SKM-1 treated with dmso at 0.1 percent for 144 hours (cell line): ENCODE results near the gene SLC12A8.
A peak's percentile ranks its signal among the peaks of the same experiment; 100 is the strongest.

Experiments used
- DNase-seq: peaks from one replicate; lab custom pipeline; 2025; ENCODE audit not compliant: unreplicated experiment; lab: John Stamatoyannopoulos, UW

SLC12A8 gene

DNA sequence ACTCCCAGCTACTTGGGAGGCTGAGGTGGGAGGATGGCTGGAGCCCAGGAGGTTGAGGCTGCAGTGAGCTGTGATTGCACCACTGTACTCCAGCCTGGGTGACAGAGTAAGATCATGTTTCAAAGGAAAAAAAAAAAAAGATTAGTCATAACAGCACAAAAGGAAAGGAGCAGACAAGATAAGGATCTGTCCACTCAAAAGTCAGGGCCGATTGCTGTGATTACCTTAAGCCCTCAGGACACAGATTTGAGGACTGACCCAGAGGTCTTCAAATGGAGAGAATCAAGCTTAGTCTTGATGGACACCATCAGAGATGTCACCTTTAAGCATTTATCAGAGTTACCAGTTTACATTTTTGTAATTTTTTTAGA is 132.9 kb downstream of the SLC12A8 start:
- DNase-seq: no peak

DNA sequence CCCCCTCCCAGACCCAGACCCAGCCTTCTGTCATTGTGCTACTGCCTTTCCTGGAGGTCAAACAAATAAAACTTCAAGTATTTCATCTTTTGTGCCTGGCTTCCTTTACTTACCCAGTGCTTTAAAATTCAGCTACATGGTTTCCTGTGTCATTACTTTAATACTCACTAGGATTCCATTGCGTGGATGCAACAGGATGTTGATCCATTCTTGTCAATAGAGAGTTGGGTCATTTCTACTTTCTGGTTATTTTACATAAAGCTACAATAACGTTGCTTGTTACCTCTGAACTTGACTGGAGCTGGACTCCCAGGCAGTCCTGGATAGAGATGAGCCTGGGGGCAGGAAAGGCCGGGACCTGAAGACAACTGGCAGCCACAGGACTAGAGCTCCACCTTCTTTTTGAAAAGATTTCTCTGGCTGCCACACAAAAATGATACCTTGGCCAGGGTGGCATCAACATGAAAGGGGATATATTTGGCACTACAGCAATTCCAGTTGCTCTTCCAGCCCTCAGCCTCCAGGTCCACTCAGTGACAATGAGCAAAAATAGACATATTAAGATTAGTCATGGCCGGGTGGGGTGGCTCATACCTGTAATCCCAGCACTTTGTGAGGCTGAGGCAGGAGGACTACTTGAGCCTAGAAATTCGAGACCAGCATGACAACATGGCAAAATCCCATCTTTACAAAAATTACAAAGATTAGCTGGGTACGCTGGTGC is 133.4 kb downstream of the SLC12A8 start:
- DNase-seq: peak; percentile 7

DNA sequence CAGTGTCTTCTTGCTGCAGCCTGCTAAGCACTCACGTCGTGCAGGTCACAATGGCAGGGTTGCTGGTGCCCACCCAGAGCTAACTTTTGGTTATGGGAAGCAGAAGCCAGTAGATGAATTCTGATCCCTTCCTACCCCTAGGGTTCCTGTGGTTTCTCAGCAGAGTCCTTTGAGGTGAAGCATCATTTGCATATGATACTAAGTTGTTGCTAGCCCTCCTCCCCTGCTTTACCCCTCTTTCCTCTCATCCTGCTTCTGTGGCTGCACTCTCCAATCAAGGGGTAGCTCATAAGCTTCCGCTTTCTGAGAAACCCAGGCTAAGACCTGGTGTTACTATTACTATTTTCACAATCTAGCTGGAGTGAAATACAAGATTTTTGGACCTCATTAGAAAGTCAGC is 134.7 kb downstream of the SLC12A8 start:
- DNase-seq: no peak

DNA sequence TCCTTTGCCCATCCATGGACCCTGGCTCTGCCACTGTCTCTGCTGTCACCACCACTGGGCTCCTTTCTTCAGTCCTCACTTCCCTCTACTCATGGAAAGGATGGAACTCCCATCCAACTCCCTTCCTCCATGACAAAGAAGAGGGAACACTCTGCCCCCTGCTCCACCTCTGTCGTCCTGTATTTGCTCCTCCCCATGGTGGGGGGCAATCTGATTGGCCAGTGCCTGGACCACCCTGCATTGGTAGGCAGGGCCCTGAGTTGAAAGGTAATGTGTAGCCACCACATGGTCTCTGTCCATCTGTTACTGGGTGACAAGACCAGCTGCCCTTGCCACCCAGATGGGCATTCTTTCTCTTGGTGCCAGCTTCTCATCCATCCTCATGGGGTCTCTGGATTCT is 136.1 kb downstream of the SLC12A8 start:
- no peak for DNase-seq

DNA sequence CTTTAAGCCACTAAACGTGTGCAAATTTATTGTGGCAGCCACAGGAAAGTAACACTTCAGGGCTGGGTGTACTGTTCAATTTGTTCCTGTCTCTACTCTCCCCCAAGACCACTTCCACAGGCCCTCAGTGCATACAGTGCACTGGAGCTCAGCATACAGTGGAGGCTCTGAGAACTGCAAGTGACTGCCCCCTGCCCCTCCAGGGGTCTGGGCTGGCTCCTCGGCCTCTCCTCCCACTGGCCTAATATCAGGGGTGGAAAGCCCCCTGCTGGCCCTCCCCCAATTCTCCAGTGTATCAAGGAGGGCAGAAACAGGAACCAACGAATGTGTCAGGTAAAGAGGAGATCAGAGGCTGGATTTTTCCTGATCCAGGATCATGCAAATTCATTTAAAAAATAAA is 136.8 kb downstream of the SLC12A8 start:
- no peak for DNase-seq

DNA sequence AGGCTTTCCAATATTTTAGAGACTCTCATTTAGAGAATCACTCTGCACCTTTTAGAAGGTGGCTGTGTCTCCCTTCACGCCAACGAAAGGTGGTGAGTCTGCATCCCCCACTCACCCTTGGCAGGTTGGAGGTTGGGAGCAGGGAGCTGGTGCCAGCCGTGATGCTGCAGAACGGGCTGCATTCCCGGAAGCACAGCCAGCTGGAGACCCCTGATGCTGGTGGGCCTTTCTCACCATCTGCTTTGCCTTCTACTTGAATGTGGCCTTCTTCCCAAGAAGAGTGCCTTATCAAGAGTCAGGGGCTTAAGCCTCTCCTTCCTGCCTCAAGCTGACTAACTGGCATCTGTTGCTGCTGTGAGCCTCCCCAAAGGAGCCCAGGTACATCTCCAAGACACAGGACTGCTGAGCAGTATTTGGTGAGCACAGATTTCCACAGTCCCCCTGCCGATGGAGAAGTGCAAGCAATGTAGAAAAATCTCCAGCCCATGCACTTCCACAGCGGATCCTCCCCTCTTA is 139.1 kb downstream of the SLC12A8 start:
- DNase-seq: no peak

DNA sequence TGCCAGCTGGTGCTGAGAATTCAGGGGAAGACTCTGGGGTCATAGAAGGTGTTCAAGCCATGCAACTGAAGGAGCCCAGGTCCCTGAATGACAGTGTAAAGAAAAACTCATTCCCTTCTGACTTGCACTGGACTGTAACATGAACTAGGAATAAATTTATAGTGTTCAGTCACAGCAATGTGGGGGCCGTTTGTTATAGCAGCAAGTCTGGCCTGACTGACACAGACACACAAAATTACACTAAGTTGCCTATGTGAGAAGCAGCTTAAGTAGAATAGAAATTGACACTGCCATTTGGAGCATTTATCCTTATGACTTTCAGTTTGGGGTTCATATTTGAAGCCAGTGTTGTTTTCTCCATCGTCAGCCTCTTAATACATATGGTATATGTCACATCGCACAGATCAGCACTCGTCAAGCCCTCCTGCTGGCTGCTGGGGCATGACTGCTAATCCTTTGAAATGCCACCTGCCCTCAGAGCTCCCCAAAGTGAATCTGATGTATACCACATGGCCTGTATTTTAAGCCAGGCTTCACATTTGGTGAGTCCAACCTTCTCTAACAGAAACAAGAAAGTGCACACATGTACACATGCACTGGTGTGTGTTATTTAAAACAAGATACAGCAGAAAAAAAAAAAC is 139.7 kb downstream of the SLC12A8 start:
- DNase-seq: no peak

DNA sequence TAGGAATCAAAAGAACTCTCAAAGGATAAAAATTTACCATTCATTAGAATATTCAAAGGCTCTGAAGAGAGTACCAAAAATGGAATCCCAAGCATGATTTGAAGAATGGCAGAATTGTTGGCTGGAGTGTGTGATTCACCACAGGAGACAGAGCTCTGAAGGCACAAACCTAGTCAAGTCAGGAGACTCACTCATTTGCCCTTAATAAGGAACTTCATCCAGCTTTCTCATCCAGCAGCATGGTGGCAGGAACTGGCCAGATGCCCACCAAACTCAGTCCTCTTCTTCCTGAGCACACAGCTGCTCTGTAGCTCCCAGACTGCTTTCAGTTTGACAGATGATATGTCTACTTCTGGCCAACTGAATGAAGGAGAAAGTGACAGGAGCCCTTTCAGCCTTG is 140.2 kb downstream of the SLC12A8 start:
- no peak for DNase-seq

DNA sequence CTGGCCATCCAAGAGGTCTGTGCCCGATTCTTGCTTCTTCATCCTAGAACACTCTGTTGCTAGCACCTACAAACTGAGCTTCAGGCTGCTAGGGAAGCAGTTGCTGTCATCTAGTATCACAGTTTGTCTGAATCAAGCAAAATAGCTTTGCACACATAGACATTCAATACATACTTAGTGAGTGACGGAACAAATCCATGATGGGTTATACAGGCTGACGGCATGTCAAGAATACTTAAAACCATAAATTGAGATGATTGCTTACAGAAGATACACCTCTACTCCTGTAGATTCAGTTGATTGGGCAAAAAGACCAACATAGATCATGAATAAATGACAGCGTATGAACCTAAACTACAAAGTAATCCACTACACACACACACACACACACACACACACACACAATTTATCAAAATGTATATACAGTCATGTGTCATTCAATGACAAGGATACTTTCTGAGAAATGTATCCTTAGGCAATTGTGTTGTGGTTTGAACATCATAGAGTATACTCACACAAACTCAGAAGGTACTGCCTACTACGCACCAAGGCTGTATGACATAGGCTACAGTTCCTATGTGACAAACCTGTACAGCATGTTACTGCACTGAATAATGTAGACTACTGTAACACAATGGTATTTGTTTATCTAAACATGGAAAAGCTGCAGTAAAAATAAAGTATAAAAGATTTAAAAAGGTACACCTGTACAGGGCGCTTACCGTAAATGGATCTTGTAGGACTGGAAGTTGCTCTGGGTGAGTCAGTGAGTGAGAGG is 142.4 kb downstream of the SLC12A8 start:
- no peak for DNase-seq

DNA sequence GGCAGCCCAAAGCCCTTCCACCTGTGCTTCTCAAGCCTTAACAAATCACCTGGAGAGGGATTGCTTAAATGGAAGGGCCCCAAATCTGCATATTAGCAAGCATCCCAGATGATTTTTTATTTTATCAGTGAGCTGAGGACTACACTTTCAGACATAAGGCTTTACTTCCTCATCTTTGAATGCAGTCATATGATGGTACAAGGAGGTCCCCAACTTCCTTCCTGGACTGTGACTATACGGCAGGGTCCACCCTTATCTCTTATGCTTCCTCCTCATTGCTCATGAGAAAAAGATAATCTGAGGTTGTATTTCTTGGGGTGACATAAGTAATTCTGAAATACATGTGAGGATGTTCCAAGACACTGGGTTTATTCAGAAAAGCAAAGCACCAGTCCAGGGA is 143.1 kb downstream of the SLC12A8 start:
- DNase-seq: peak; percentile 38

DNA sequence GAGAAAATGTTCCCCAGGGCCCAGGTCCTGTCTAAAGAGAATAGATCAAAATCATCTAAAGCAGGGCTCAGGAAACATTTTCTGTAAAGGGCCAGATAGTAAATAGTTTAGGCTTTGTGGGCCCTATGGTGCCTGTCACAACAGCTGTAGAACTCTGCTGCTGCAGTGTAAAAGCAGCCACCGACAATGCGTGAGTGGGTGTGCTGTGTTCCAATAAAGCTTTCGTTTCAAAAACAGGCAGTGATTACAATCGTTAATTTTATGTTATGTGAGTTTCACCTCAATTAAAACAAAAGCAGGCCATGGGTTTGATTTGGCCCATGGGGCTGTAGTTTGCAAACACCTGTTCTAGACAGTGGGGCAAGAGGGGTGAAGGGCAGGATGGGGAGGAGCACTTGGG is 144.3 kb downstream of the SLC12A8 start:
- DNase-seq: no peak

DNA sequence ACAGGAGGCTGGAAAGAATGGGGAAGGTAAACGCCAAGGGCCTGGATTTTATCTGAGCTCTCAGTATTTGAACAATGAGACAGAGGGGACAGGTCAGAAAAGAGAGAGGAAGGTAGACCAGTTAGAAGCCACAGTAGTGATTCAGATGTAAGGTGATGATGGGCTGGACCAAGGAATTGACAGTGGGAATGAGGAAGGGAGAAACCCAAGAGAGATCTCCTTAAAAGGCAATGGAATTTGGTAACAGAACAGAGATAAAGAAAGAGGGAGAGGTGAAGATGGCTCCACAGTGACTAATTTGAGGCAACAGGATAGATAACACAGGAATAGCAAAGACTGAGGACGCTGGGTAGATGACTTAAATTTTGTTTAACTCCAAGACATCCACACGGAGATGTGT is 145.3 kb downstream of the SLC12A8 start:
- no peak for DNase-seq

DNA sequence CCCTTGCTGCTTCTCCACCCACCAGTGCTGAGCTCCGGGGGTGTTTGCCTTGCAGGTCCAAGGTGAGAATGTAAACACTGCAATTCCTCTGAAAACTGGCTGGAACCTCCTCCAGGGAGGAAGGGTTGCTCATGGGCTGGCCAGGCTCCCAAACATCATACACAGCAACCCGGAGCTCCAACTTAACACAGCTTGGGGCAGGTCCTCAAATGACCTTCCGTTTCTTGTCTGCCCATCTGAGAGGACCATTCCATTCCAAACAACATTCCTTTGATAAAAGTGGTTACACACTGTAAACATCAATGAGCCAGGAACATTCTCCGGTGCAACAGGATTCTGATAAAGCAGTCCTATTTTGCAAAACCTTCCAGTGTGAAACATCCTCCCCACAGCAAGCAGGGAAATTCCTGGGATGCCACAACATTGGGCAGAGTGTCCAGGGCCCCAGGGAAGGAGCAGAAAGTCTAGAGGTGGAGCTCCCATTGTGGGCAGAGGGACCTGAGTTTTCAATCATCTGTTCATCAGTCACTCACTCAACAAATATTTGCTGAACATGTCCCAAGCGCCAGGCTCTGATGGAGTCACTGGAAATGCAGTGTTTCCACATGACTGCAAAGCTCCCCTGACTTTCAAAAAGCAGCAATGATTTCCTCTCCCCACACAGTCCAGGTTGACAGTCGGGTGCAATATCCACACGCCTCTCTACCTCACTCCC is 149.5 kb downstream of the SLC12A8 start:
- DNase-seq: no peak

DNA sequence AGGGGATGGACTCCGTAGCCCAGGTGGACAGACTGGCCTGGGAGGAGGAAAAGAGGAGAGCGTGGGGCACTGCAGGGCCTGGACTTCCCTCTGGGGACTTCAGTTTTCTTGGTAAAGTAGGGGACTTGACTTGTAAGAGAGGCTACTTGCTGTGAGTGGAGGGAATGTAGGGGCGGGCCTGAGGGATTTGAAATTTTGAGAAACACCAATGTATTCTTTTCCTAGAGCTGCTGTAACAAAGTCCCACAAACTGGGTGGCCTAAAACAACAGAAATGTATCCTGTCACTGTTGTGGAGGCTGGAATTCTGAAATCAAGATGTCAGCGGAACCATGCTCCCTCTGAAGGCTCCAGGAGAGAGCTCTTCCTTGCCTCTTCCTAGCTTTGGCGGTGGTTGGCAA is 150.9 kb downstream of the SLC12A8 start:
- no peak for DNase-seq

DNA sequence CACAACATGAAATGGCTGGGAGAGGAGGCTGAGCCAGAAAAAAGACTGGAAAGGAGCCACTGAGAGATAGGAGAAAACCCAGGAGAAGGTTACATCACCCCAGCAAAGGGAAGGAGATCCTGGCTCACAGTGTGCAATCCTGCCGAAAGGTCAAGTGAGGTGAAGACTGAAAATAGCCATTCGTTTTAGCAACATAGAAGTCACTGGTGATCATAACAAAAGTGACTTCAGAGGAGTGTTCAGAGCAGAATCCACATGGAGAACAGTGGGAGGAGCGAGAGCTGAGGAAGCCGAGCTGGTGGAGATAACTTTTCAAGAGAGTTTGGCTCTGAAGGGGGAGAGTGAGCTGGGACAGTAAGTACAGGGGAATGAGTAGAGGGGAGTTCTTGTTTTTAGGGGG is 151.4 kb downstream of the SLC12A8 start:
- no peak for DNase-seq

DNA sequence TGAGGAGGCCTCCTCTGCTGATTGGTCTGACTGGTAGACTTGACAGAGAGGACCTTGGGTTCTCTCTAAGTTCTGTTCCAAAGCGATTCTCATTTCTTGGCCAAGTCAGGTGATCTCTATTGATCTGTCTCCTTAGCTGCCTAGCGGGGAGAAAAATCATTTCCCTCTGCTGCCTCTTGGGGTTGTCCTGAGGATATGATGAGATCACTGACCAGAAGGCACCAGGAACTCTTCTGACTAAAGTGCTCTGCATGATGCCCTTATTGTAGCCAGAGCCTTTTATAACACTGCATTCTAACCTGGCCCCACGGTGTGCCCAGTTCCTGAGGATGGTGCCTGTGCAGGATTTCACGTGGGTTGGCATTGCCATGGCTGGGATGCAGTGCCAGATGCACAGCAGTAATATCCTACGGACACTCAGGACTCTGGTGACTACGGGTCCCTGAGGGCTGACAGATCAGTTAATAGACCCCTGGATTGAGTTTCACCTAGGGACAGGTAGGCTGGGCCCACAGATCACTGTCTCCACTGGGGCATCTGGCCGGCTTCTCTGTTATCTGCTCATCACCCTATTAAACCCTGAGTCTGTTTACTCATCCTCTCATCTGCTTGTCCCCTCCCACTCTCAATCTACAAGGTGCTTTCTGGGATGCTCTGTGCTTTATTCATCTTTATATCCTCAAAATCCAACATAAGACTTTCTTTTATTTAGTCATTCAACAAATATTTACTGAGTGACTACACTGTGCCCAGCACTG is 152.9 kb downstream of the SLC12A8 start:
- DNase-seq: no peak

DNA sequence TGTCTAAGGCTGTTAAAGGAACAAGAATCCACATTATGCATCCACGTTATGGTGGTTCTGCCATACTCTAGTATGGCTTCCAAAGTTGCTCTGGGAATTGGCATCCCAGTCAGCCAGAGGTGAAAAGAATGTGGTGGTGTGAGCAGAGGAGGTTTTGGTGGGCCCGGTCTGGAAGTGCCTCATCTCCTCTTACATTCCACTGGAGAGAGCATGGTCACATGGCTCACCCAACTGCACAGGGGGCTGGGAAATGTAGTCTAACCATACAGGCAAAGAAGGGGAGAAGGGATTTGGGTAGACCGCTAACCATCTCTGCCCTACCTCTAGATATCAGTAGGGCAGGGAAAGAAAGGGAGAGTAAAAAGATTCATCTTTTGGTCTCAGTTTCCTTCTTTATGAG is 153.6 kb downstream of the SLC12A8 start:
- DNase-seq: no peak

DNA sequence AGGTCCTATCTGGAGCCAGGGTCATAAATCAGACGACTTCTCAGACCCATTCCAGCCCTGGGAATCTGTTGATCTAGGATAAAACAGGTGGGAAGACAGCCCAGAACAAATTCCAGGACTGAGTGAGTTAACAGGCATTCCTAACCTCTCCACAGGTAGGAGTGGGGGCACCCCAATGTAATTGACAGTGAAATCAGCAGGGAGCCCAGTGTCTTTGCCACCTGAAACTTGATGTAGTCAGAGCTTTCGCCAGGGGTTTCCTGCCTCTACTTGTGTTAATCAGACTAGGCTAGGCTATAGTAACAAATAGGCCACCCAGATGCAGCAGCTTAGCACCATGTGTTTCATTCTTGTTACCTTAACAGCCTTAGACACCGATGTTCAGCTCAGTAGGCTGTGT is 154.0 kb downstream of the SLC12A8 start:
- DNase-seq: no peak

DNA sequence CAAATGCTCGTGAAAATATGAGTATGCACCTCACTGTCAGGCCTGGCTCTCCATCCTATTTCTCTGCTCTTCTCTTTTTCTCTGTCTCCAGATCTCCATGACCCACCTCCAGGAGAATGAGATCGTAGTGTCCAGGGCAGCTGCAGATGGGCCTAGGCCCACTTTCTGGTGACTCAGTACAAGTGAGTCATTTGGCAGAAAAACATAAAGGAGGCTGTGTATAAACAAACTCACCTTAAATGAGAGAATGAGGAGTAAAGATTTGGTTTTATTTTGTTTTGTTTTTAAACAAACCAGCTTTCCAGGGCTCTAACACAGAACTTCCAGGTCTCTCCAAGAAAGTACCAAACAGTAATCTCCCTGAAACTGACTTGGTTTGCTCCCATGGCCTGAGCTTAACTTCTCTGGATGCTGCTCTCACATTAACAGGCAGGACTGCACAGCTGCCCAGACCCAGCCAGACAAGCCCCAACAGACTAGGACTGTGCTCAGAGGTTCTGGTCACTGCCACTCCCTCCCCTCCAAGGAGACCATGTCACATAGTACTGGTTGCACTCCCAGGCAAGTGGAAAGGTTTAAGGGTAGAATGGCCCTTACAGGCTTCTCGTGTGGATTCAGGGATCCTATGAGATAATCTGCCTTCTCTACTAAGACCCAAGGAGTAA is 155.2 kb downstream of the SLC12A8 start:
- DNase-seq: no peak
